HepG2 (cell line): Measurements from ENCODE around the gene BTG3. TPM values are rescaled to one million over a fixed set of nuclear protein-coding genes. Genes with fewer than 3 reads are reported as not detected.

Source experiments
- ATAC-seq: fragments of 200-7000 bp; cut with Tn5 transposase; 3 replicates; pipeline ENCODE4 v1.9.1; 2020; ENCODE audit warnings: mild to moderate bottlenecking, moderate library complexity
- BruUV-seq: library from RNA; stranded (reverse); fragments of 400-500 nt; replicated peaks from 2 replicates; lab custom pipeline; 2021; lab: Mats Ljungman, UMichigan
- CTCF ChIA-PET: fragments of 300-600 bp; formaldehyde crosslinking; extraction: SDS; loops from one replicate; lab custom pipeline; 2021; ENCODE audit warnings: low total read pairs, inconsistent platforms, low intra/inter-chr PET ratio; lab: Yijun Ruan, JAX
- POLR2A ChIA-PET: fragments of 350-600 bp; sonication (Branson Sonifier 250); formaldehyde crosslinking; loops from one replicate; lab custom pipeline; 2020; ENCODE audit warnings: antibody characterized with exemption, inconsistent platforms; lab: Yijun Ruan, JAX
- DNase-seq: peaks from one replicate; pipeline ENCODE4 v3.0.0-alpha.2; 2015; ENCODE audit warnings: low spot score
- FAIRE-seq: peaks from 3 replicates; lab custom pipeline; 2011; peaks lifted over from hg19 to GRCh38; lab: Jason Lieb, UNC
- H2AFZ ChIP-seq: one replicate; pipeline ENCODE4 v1.6.1; 2011; ENCODE audit warnings: low read length, inconsistent platforms
- H3K27ac ChIP-seq: fragments of 300-600 bp; 3 replicates; pipeline ENCODE4 v1.8.0; 2011; ENCODE audit warnings: mixed run types, mild to moderate bottlenecking, mixed read lengths, low read length, inconsistent platforms; ENCODE audit not compliant: insufficient read depth; ENCODE audit errors: extremely low read length
- H3K27me3 ChIP-seq, 2 experiments: fragments of 200-600 bp in 1 of 2; 2 replicates in 1 of 2; 3 replicates in 1 of 2; pipeline versions ENCODE4 v1.6.0 to v1.8.0; 2011; ENCODE audit warnings: low read length in 2 of 2, mild to moderate bottlenecking in 2 of 2, moderate library complexity in 2 of 2, inconsistent platforms in 1 of 2; ENCODE audit not compliant: insufficient read depth in 2 of 2, control insufficient read depth in 1 of 2
- H3K36me3 ChIP-seq, 2 experiments: fragments of 200-600 bp in 1 of 2; replicated peaks in 1 of 2; 2 replicates in 1 of 2; 3 replicates in 1 of 2; pipeline versions ENCODE4 v1.5.1 to v1.8.0; 2011; ENCODE audit warnings: low read length in 2 of 2, inconsistent platforms in 1 of 2; ENCODE audit not compliant: insufficient read depth in 2 of 2, control insufficient read depth in 1 of 2
- H3K4me1 ChIP-seq: 2 replicates; pipeline ENCODE4 v1.5.1; 2012; ENCODE audit warnings: low read length, inconsistent platforms; ENCODE audit not compliant: insufficient read depth
- H3K4me2 ChIP-seq: 2 replicates; pipeline ENCODE4 v1.6.0; 2011; ENCODE audit warnings: low read depth, low read length, inconsistent platforms
- H3K4me3 ChIP-seq, 3 experiments: fragments of 200-600 bp in 1 of 3; sonication (generic), shearing (Covaris generic) in 1 of 3; replicated peaks in 1 of 3; 2 replicates each; pipeline ENCODE4 v1.5.1; 2011 to 2016; ENCODE audit warnings: low read length in 3 of 3, inconsistent platforms in 2 of 3, low read depth in 2 of 3, mild to moderate bottlenecking in 2 of 3, control low read depth in 1 of 3, mixed read lengths in 1 of 3; ENCODE audit not compliant: insufficient read depth in 1 of 3
- H3K79me2 ChIP-seq: one replicate; pipeline ENCODE4 v1.6.1; 2011; ENCODE audit warnings: low read length, inconsistent platforms; ENCODE audit not compliant: insufficient read depth
- H3K9ac ChIP-seq: 2 replicates; pipeline ENCODE4 v1.6.0; 2011; ENCODE audit warnings: mild to moderate bottlenecking, low read depth, low read length, inconsistent platforms; ENCODE audit not compliant: insufficient read depth
- H3K9me3 ChIP-seq: 2 replicates; pipeline ENCODE4 v1.5.1; 2012; ENCODE audit warnings: mild to moderate bottlenecking, low read length
- H4K20me1 ChIP-seq: 2 replicates; pipeline ENCODE4 v1.6.0; 2011; ENCODE audit warnings: inconsistent platforms, mild to moderate bottlenecking, low read length, moderate library complexity; ENCODE audit not compliant: insufficient read depth
- MAFF ChIP-seq: IDR thresholded peaks from 2 replicates; pipeline ENCODE4 v1.6.1; 2011; ENCODE audit warnings: low read depth, low read length, improper control_type of control experiment
- MAFK ChIP-seq, 2 experiments: IDR thresholded peaks in 1 of 2; conservative IDR thresholded peaks in 1 of 2; 2 replicates each; pipeline ENCODE4 v1.6.1; 2011; ENCODE audit warnings: improper control_type of control experiment in 2 of 2, low read length in 2 of 2
- MTA3 ChIP-seq: sonication (generic); formaldehyde crosslinking; IDR thresholded peaks from 2 replicates; pipeline ENCODE4 v1.4.0; 2020; ENCODE audit warnings: missing genetic modification reagents
- SMAD9 ChIP-seq: sonication (generic); formaldehyde crosslinking; IDR thresholded peaks from 2 replicates; pipeline ENCODE4 v1.5.1; 2020; ENCODE audit warnings: mild to moderate bottlenecking, missing genetic modification reagents
- TAF15 ChIP-seq: fragments of 200-400 bp; formaldehyde crosslinking; IDR thresholded peaks from one replicate; pipeline ENCODE4 v1.6.1; 2018; ENCODE audit warnings: mild to moderate bottlenecking, low read depth, low read length; ENCODE audit not compliant: poor library complexity, severe bottlenecking
- ZEB1 ChIP-seq: IDR thresholded peaks from 2 replicates; pipeline ENCODE4 v1.6.1; 2012; ENCODE audit warnings: mild to moderate bottlenecking, low read depth, inconsistent platforms; ENCODE audit not compliant: insufficient replicate concordance
- ZFX ChIP-seq: sonication (generic); formaldehyde crosslinking; IDR thresholded peaks from 2 replicates; pipeline ENCODE4 v1.4.0; 2020; ENCODE audit warnings: mild to moderate bottlenecking, low read depth, missing genetic modification reagents, moderate library complexity
- ZMAT3 ChIP-seq: sonication (generic); formaldehyde crosslinking; conservative IDR thresholded peaks from 2 replicates; pipeline ENCODE4 v1.7.0; 2021; ENCODE audit warnings: missing genetic modification reagents
- ZNF564 ChIP-seq: sonication (generic); formaldehyde crosslinking; IDR thresholded peaks from 2 replicates; pipeline ENCODE4 v1.8.1; 2023; ENCODE audit warnings: mild to moderate bottlenecking, missing genetic modification reagents
- ZNF788 ChIP-seq: sonication (generic); formaldehyde crosslinking; IDR thresholded peaks from 2 replicates; pipeline ENCODE4 v1.5.0; 2020; ENCODE audit warnings: mild to moderate bottlenecking, missing genetic modification reagents, borderline replicate concordance
- WGBS: methylation state at CpG from one replicate; pipeline ENCODE4 v1.1.6; 2017; ENCODE audit warnings: low lambda C conversion rate; 5-methylcytosine and 5-hydroxymethylcytosine counted together
- in situ Hi-C: cut with HindIII; loops from 2 replicates; pipeline ENCODE4 v1.10.0; 2017; ENCODE audit warnings: low pct_unique_long_range_greater_than_20kb; ENCODE audit not compliant: extremely low pct_ligation_motif_present
- intact Hi-C: fragments of 100-400 bp; cut with micrococcal nuclease; formaldehyde crosslinking; loops from one replicate; pipeline ENCODE4 v1.10.0; 2022; ENCODE audit not compliant: unreplicated experiment
- polyA plus RNA-seq, 8 experiments: library from polyadenylated mRNA; depleted of rRNA in 3 of 8; stranded (reverse) in 7 of 8; unstranded in 1 of 8; fragments of >200 nt; fragmentation: Illumina TruSeq in 4 of 8; extraction: Trizol in 4 of 8; gene quantifications; 2 replicates each; pipeline versions ENCODE4 v1.2.1 to v1.2.3, GENCODE V29; 2011 to 2016; ENCODE audit warnings: low read depth in 4 of 8, missing spikeins in 1 of 8, mixed read lengths in 1 of 8; ENCODE audit not compliant: insufficient read depth in 1 of 8
- total RNA-seq, 5 experiments: library from RNA; depleted of rRNA; stranded (reverse); fragments of >200 nt; fragmentation: Illumina TruSeq; extraction: Trizol; gene quantifications; 2 replicates each; pipeline ENCODE4 v1.2.3, GENCODE V29; 2016; ENCODE audit warnings: low read depth in 1 of 5

BTG3 gene
- total and polyA plus RNA-seq, 2 of the 13 experiments (the other 11 are each of a cell fraction or from before 2014, with no cell fraction given), result 13.9 to 27.4 TPM

DNA sequence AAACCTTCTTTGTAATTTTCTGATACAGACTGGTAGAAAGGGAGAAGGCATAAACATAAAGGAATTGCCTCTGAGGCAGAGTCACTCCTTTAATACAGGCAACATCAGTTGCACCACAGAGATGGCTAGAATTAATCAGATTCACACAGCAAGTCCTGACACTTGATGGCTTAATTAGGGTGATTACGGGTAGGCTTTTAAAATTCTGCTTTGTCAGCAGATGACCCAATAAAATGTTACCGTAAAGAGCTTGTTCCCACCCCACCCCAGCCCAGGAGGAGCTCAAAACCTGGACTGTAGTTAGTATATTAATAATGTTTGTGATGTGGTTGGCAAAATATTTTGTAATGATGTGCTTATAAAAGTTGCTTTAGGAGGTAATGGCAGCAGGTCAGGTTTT is 9.3 kb upstream of the BTG3 start:
- FAIRE-seq, result no peak
- H3K9ac ChIP-seq, result no peak overlapping the region

DNA sequence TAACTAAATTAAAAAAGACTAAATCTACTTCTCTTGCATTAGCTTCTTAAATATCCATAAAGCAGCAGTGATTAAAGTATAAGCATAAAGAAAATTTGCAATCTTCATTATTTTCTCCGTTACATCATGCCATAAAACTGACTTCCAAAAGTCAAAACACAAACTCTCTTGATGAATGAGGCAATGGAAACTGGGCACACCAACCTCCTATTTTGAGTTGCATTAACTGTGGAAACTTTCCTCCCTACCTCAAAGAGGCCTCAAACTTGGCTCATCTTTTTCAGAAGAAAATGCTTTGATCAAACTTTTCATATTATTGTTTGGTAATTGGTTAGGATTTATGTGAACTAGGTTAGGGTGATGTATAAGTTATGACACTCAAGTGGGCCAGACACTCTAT is 4.1 kb upstream of the BTG3 start:
- DNase-seq (no peak), FAIRE-seq (no peak), ATAC-seq (no peak)
- Histone ChIP-seq H3K79me2 (peaks cover 3% of the 10 kb centered on the region), H3K4me1 (peaks cover 7% of the 10 kb centered on the region), H3K9ac (no peak overlapping the region), H3K9me3 (no peaks in the 10 kb centered on the region), H3K27ac (no peak overlapping the region), H2AFZ (no peak overlapping the region), H3K36me3 (no peaks in the 10 kb centered on the region), H3K27me3 (no peaks in the 10 kb centered on the region; a peak in 1 of 5 replicates), H3K4me2 (no peak overlapping the region), H4K20me1 (no peaks in the 10 kb centered on the region)
- in situ Hi-C loops, result no loop called here
- ChIA-PET POLR2A (no interaction called here), CTCF (no interaction called here)
- no TSS peak for BruUV-seq
- intact Hi-C loops, result loop anchor here (10.0 kb wide), 1 partner anchor 198 kb away; the partner anchor contains the start of gene C21orf91
- 63% methylated on average over 1 of the region's 1 CpG for WGBS
- no peak for TF ChIP-seq ZNF788
- TF ChIP-seq MTA3 (CRISPR knock-in tag), result no peak
- TF ChIP-seq ZNF564 (CRISPR knock-in tag), result no peak
- TF ChIP-seq SMAD9 (CRISPR knock-in tag), result no peak
- TF ChIP-seq, all 625 proteins: peak for 0
- no peak overlapping the region for H3K4me3 ChIP-seq

More for the DNA sequence above, 9.3 kb upstream of the BTG3 start:
- DNase-seq, result no peak
- Histone ChIP-seq H4K20me1 (no peaks in the 10 kb centered on the region), H3K4me2 (no peak overlapping the region), H3K4me3 (no peak overlapping the region), H3K36me3 (no peaks in the 10 kb centered on the region), H3K9me3 (no peaks in the 10 kb centered on the region), H3K27me3 (peaks cover 0 to 1% of the 10 kb centered on the region in 2 experiments; a peak in 1 of 5 replicates), H3K4me1 (no peaks in the 10 kb centered on the region), H3K79me2 (no peaks in the 10 kb centered on the region), H2AFZ (no peak overlapping the region), H3K27ac (no peak overlapping the region)
- intact Hi-C loops, result no loop called here
- 0% methylated on average over 2 of the region's 2 CpGs for WGBS
- ChIA-PET CTCF (no interaction called here), POLR2A (no interaction called here)
- no peak for ATAC-seq
- in situ Hi-C loops, result no loop called here
- no TSS peak for BruUV-seq
- TF ChIP-seq ZFX (no peak), MAFF (peak; percentile 63), ZMAT3 (CRISPR knock-in tag) (no peak), TAF15 (no peak), MAFK (conservative IDR thresholded peaks at IDR 0.05 in 1 of 2, IDR thresholded peaks at IDR 0.05 in 1 of 2; ENCODE audit: low read length in 2 of 2) (peak; percentile 71 to 83), ZEB1 (no peak)
